DND-41 (cell line): ENCODE results near the gene BRS3.

Experiments used
- ATAC-seq: fragments of 200-7000 bp; cut with Tn5 transposase; 3 replicates; pipeline ENCODE4 v1.9.1; 2021; ENCODE audit warnings: low read depth; ENCODE audit not compliant: insufficient read depth
- DNase-seq: peaks from one replicate; pipeline ENCODE4 v3.0.0-alpha.2; 2020
- H2AFZ ChIP-seq: 2 replicates; pipeline ENCODE4 v1.6.0; 2012; ENCODE audit warnings: low read depth, low read length
- H3K27ac ChIP-seq: 2 replicates; pipeline ENCODE4 v1.5.1; 2012; ENCODE audit warnings: low read length, inconsistent platforms
- H3K27me3 ChIP-seq: fragments of 200-600 bp; sonication (generic); 2 replicates; pipeline ENCODE4 v1.6.0; 2012; ENCODE audit warnings: low read length, mild to moderate bottlenecking, inconsistent platforms; ENCODE audit not compliant: insufficient read depth, poor library complexity
- H3K36me3 ChIP-seq: 2 replicates; pipeline ENCODE4 v1.5.1; 2012; ENCODE audit warnings: low read length, inconsistent platforms; ENCODE audit not compliant: insufficient read depth
- H3K4me1 ChIP-seq: 2 replicates; pipeline ENCODE4 v1.5.1; 2012; ENCODE audit warnings: mild to moderate bottlenecking, low read length; ENCODE audit not compliant: insufficient read depth
- H3K4me2 ChIP-seq: 2 replicates; pipeline ENCODE4 v1.6.0; 2012; ENCODE audit warnings: mild to moderate bottlenecking, moderate library complexity, low read length, inconsistent platforms; ENCODE audit not compliant: insufficient read depth
- H3K4me3 ChIP-seq, 2 experiments: fragments of 200-600 bp in 1 of 2; shearing (Covaris generic) in 1 of 2; 2 replicates each; pipeline ENCODE4 v1.5.1; 2012 to 2016; ENCODE audit warnings: inconsistent platforms in 2 of 2, low read length in 2 of 2, mild to moderate bottlenecking in 2 of 2, low read depth in 1 of 2, moderate library complexity in 1 of 2
- H3K79me2 ChIP-seq: 2 replicates; pipeline ENCODE4 v1.6.0; 2012; ENCODE audit warnings: low read length, inconsistent platforms; ENCODE audit not compliant: insufficient read depth
- H3K9ac ChIP-seq: 2 replicates; pipeline ENCODE4 v1.6.0; 2012; ENCODE audit warnings: low read depth, mild to moderate bottlenecking, inconsistent platforms, low read length, moderate library complexity
- H3K9me3 ChIP-seq: 2 replicates; pipeline ENCODE4 v1.5.1; 2012; ENCODE audit warnings: low read length, moderate library complexity, mild to moderate bottlenecking, inconsistent platforms; ENCODE audit not compliant: insufficient read depth, severe bottlenecking
- H4K20me1 ChIP-seq: 2 replicates; pipeline ENCODE4 v1.6.0; 2012; ENCODE audit warnings: low read length; ENCODE audit not compliant: insufficient read depth
- EZH2 ChIP-seq: IDR thresholded peaks from 3 replicates; pipeline ENCODE4 v1.6.1; 2012; ENCODE audit warnings: borderline replicate concordance, low read depth, mild to moderate bottlenecking, moderate library complexity, low read length, inconsistent platforms; ENCODE audit not compliant: severe bottlenecking
- TF ChIP-seq, protein P1 (sequence below): IDR thresholded peaks from 2 replicates; pipeline ENCODE4 v1.5.1; 2012; ENCODE audit warnings: borderline replicate concordance, low read length, moderate library complexity, mild to moderate bottlenecking; ENCODE audit not compliant: poor library complexity, severe bottlenecking; ENCODE audit errors: extremely low read depth

BRS3 gene

DNA sequence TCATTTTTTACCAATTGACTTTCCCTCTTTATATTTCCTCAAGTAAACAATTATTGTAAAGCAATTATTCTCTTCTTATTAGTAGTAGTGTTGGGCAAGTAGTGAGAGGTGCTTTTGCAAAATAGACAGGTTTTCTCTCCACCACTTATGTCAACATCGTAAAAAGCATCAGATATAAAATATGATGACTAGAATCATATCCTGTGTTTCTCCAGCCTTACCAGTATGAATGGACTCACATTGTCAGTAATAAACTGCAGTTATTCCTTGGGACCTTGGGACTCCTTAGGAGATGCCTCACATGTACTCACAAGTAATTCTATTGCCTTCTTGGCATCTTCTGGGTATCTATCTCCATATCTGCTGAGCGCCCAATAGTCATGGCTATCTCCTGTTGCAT lies 40.4 kb upstream of the BRS3 start:
- Histone ChIP-seq H3K79me2 (no peaks in the 10 kb centered on the region), H2AFZ (no peak overlapping the region), H3K9ac (no peak overlapping the region), H3K36me3 (no peaks in the 10 kb centered on the region), H3K9me3 (no peaks in the 10 kb centered on the region), H4K20me1 (no peaks in the 10 kb centered on the region), H3K4me2 (no peak overlapping the region), H3K27ac (no peak overlapping the region), H3K27me3 (no peaks in the 10 kb centered on the region), H3K4me3 (no peak overlapping the region), H3K4me1 (no peaks in the 10 kb centered on the region)
- no peak for ATAC-seq
- no peak for DNase-seq
- TF ChIP-seq EZH2, result no peak
- TF ChIP-seq, protein P1, sequence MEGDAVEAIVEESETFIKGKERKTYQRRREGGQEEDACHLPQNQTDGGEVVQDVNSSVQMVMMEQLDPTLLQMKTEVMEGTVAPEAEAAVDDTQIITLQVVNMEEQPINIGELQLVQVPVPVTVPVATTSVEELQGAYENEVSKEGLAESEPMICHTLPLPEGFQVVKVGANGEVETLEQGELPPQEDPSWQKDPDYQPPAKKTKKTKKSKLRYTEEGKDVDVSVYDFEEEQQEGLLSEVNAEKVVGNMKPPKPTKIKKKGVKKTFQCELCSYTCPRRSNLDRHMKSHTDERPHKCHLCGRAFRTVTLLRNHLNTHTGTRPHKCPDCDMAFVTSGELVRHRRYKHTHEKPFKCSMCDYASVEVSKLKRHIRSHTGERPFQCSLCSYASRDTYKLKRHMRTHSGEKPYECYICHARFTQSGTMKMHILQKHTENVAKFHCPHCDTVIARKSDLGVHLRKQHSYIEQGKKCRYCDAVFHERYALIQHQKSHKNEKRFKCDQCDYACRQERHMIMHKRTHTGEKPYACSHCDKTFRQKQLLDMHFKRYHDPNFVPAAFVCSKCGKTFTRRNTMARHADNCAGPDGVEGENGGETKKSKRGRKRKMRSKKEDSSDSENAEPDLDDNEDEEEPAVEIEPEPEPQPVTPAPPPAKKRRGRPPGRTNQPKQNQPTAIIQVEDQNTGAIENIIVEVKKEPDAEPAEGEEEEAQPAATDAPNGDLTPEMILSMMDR, result no peak

DNA sequence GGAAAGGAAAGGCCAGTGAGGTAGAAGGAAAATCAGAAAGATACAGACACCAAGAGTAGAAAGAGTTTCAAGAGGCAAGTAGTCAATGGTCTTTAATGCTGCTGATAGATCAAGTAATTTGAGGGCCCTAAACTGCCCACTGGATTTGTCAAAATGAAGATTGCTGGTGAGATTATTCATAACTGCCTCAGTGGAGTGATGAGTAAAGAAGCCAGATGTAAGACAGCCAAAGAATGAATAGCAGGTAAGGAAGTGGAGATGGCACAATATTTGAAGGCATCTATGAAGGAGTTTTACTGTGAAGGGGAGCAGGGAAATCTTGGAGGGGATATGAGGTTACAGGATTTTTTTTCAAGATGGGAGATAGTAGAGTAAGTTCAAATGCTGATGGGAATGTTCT lies 39.8 kb upstream of the BRS3 start:
- H3K27me3 ChIP-seq, result no peaks in the 10 kb centered on the region
- no peak for TF ChIP-seq EZH2
- TF ChIP-seq, protein P1, result no peak
- no peaks in the 10 kb centered on the region for H3K9me3 ChIP-seq
- no peak overlapping the region for H3K4me2 ChIP-seq
- DNase-seq (no peak), ATAC-seq (no peak)
- H3K4me1 ChIP-seq, result no peaks in the 10 kb centered on the region
- H3K9ac ChIP-seq, result no peak overlapping the region
- H3K36me3 ChIP-seq, result no peaks in the 10 kb centered on the region
- H2AFZ ChIP-seq, result no peak overlapping the region
- H3K79me2 ChIP-seq, result no peaks in the 10 kb centered on the region
- no peaks in the 10 kb centered on the region for H4K20me1 ChIP-seq
- no peak overlapping the region for H3K27ac ChIP-seq
- no peak overlapping the region for H3K4me3 ChIP-seq

DNA sequence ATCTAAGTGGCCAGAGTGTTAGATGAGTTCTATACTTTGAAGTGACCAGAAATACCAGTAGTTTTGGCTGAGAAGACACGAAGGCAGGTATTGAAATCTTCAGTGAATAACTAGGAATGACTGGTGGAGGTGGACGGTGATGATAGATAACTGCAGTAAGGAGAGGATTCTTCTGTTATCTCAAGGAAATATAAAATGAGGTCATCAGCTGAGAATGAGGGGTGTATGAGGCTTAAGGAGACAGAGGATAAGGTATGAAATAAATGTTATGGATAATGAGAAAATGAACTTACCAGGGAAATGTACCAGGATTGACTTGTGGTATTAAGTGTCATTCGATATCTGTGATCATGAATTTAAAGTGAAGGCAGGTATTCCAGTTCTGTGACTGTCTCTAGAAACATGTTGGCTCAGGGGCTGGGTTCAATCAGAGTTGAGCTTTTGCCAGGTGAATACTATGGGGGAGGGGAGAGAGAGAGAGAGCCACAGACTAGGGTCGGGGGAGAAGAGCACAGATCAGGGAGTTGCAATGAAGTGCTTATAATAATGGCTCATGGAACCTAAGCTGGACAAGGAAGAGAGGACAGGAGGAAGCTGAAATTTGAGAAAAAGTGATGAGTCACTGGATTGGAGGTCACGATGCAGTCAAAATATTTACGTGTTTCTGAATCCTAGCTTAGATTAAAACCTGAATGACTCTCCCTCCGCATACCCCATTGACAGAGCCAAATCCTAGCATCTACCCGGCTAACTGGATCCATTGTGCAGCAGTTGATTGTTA lies 37.5 kb upstream of the BRS3 start:
- H3K4me3 ChIP-seq, result no peak overlapping the region
- DNase-seq, result no peak
- H3K9me3 ChIP-seq, result no peaks in the 10 kb centered on the region
- TF ChIP-seq, protein P1, result no peak
- TF ChIP-seq EZH2, result no peak
- no peak overlapping the region for H3K27ac ChIP-seq
- H3K79me2 ChIP-seq, result no peaks in the 10 kb centered on the region
- H3K36me3 ChIP-seq, result no peaks in the 10 kb centered on the region
- H3K4me2 ChIP-seq, result no peak overlapping the region
- H3K4me1 ChIP-seq, result no peaks in the 10 kb centered on the region
- H2AFZ ChIP-seq, result no peak overlapping the region
- no peak overlapping the region for H3K9ac ChIP-seq
- no peaks in the 10 kb centered on the region for H4K20me1 ChIP-seq
- ATAC-seq, result no peak
- no peaks in the 10 kb centered on the region for H3K27me3 ChIP-seq
